ENCODE results near the gene LSAMP.
"Not testable (repeated sequence)": the region's sequence is repeated elsewhere in the genome, so short reads cannot be mapped to it uniquely, and the experiment has no call there.

LSAMP gene

DNA sequence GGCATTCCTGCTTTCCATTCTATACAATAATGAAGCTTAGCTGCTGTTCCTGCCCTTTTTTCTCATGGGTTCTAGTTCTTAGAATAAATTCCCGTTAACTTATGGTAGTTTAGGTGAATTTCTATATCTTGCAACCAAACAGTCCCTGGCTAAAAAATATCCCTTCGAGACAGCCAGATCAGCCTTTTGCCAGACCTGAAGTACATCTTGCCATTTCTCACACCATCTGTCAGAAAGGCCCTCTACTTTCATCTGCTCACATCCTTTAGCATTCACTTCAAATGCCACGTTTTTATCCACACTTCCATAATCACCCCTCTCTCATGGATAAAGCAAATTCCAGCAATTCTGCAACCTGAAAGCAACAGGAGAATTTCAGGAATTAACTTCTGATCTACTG, 676.6 kb downstream of the LSAMP start:
- DNase-seq (ENCODE audit: low read depth, low spot score), result no peak
- no peak overlapping the region for H3K4me3 ChIP-seq (ENCODE audit: low read depth, low read length)
- ChIA-PET CTCF (interaction anchor here (1.1 to 1.6 kb wide), 2 partner anchors 16 to 27 kb away, joined by 3 to 17 read pairs; no protein-coding TSS in a partner anchor), POLR2A (no interaction called here)
- TF ChIP-seq, protein P1, sequence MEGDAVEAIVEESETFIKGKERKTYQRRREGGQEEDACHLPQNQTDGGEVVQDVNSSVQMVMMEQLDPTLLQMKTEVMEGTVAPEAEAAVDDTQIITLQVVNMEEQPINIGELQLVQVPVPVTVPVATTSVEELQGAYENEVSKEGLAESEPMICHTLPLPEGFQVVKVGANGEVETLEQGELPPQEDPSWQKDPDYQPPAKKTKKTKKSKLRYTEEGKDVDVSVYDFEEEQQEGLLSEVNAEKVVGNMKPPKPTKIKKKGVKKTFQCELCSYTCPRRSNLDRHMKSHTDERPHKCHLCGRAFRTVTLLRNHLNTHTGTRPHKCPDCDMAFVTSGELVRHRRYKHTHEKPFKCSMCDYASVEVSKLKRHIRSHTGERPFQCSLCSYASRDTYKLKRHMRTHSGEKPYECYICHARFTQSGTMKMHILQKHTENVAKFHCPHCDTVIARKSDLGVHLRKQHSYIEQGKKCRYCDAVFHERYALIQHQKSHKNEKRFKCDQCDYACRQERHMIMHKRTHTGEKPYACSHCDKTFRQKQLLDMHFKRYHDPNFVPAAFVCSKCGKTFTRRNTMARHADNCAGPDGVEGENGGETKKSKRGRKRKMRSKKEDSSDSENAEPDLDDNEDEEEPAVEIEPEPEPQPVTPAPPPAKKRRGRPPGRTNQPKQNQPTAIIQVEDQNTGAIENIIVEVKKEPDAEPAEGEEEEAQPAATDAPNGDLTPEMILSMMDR (IDR thresholded peaks at IDR 0.05; ENCODE audit: insufficient read depth, low read length, missing control alignments), result no peak

GRCh38 chr3:115766587-115767482, 678.5 kb downstream of the LSAMP start:
- no peak for DNase-seq (ENCODE audit: low read depth, low spot score)
- ChIA-PET POLR2A (no interaction called here), CTCF (interaction anchor here (0.6 to 3.3 kb wide), 6 partner anchors 12 to 56 kb away, joined by 3 to 26 read pairs (median 4); no protein-coding TSS in a partner anchor)
- H3K4me3 ChIP-seq (ENCODE audit: low read depth, low read length), result no peak overlapping the region
- TF ChIP-seq, protein P1 (IDR thresholded peaks at IDR 0.05; ENCODE audit: insufficient read depth, low read length, missing control alignments), result no peak

DNA sequence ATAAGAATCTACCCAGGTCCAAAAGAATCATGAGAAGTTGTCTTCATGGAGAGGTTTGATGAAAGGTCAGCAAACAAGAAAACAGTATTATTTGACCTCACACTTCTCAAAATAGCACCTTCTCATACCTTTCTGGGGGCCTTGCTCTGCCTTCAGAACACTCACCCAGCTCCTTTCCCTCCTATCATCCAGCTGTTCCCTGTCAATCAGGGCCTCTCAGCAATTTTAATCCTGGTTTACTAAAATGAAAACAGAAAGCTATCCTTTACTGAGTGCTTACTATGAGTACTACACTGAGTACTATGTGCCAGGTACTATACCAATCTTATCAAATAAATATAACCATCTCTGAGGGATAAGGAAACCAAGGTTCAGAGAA, 683.4 kb downstream of the LSAMP start:
- ChIA-PET POLR2A (no interaction called here), CTCF (interaction anchor here (5.1 kb wide), 1 partner anchor 22 kb away, joined by 23 read pairs; no protein-coding TSS in a partner anchor)
- TF ChIP-seq, protein P1 (IDR thresholded peaks at IDR 0.05; ENCODE audit: insufficient read depth, low read length, missing control alignments), result no peak

GRCh38 chr3:115760716-115761115, 684.6 kb downstream of the LSAMP start:
- TF ChIP-seq, protein P1 (IDR thresholded peaks at IDR 0.05; ENCODE audit: insufficient read depth, low read length, missing control alignments), result no peak
- POLR2A ChIA-PET, result no interaction called here
- CTCF ChIA-PET, result interaction anchor here (5.1 kb wide), 1 partner anchor 23 kb away, joined by 23 read pairs; no protein-coding TSS in a partner anchor
- H3K4me3 ChIP-seq (ENCODE audit: low read depth, low read length), result no peak overlapping the region
- no peak for DNase-seq (ENCODE audit: low read depth, low spot score)

More for the DNA sequence above, 683.4 kb downstream of the LSAMP start:
- DNase-seq (ENCODE audit: low read depth, low spot score), result no peak
- no peak overlapping the region for H3K4me3 ChIP-seq (ENCODE audit: low read depth, low read length)

- no peak overlapping the region for H3K4me3 ChIP-seq (ENCODE audit: low read depth, low read length)
- DNase-seq (ENCODE audit: low read depth, low spot score), result no peak
- ChIA-PET CTCF (interaction anchor here (5.1 kb wide), 1 partner anchor 26 kb away, joined by 23 read pairs; no protein-coding TSS in a partner anchor), POLR2A (no interaction called here)
- TF ChIP-seq, protein P1 (IDR thresholded peaks at IDR 0.05; ENCODE audit: insufficient read depth, low read length, missing control alignments), result no peak
These were observed 687.1 kb downstream of the LSAMP start for GRCh38 chr3:115758076-115758763.

GRCh38 chr3:115752978-115753377, 692.3 kb downstream of the LSAMP start:
- POLR2A ChIA-PET; CTCF ChIA-PET; H3K4me3 ChIP-seq (ENCODE audit: low read depth, low read length); DNase-seq (ENCODE audit: low read depth, low spot score): not testable (repeated sequence)
